ENCODE results near the gene CNEP1R1.

- TF ChIP-seq CTCF (IDR thresholded peaks at IDR 0.05) (no peak), RCOR1 (IDR thresholded peaks at IDR 0.05; ENCODE audit: low read depth, low read length) (no peak), HMGXB4 (CRISPR knock-in tag; IDR thresholded peaks at IDR 0.05; ENCODE audit: borderline replicate concordance) (no peak), MAX (IDR thresholded peaks at IDR 0.05) (no peak), ZFP36 (IDR thresholded peaks at IDR 0.05; ENCODE audit: borderline replicate concordance, partially characterized antibody) (no peak), CEBPB (IDR thresholded peaks at IDR 0.05) (no peak), SREBF2 (IDR thresholded peaks at IDR 0.05) (no peak), RFX5 (IDR thresholded peaks at IDR 0.05) (no peak), SMC3 (IDR thresholded peaks at IDR 0.05) (no peak)
Measured at GRCh38 chr16:49995720-49996119, 29.3 kb upstream of the CNEP1R1 start.
